AML-193 (cell line): ENCODE results near the gene CABYR.

Experiments used
- DNase-seq, 2 experiments: peaks; one replicate each; lab custom pipeline; 2025; lab: John Stamatoyannopoulos, UW

CABYR gene

DNA sequence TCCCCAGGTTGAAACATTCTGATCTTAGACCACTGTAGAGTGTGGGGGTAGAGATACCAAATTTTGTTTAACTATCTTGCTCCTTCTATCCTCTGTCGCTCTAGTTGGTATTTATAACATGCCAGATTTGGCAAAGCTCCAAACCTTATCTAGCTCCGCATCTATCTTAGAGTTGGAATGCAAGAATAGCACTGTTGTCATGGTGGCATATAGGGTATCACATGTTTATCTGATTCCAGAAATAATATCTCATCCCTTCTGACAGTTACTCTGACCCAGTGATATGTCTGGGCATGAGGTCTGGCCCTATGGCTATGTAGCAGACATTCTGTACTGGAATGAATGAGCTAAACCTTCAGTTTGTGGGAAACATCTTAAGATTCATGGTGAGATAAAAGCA lies 51.7 kb downstream of the CABYR start:
- no peak for DNase-seq

- no peak for DNase-seq
These were observed 56.6 kb downstream of the CABYR start for GRCh38 chr18:24195296-24196053.

- no peak for DNase-seq
These were observed 57.9 kb downstream of the CABYR start for GRCh38 chr18:24196764-24197163.

- no peak for DNase-seq
These were observed 58.5 kb downstream of the CABYR start for GRCh38 chr18:24197412-24197811.

DNA sequence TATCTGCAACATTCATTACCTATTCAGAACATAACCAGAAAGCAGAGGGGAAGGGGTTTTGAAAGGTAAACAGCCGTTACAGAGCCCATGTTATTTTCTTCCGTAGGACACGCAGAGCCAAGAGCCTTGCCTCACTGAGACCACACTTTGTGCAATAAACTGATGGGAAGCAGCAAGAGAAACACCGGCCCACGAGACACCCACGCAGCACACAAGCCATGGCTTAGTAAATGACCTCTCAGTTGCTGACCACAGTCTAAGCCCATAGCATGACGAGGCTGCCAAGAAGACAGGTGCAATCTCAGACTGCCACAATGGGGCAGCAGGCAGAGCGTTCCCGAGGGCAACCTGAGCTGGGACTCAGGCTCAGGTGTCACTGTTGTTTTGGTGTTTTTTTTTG lies 59.6 kb downstream of the CABYR start:
- DNase-seq: no peak

DNA sequence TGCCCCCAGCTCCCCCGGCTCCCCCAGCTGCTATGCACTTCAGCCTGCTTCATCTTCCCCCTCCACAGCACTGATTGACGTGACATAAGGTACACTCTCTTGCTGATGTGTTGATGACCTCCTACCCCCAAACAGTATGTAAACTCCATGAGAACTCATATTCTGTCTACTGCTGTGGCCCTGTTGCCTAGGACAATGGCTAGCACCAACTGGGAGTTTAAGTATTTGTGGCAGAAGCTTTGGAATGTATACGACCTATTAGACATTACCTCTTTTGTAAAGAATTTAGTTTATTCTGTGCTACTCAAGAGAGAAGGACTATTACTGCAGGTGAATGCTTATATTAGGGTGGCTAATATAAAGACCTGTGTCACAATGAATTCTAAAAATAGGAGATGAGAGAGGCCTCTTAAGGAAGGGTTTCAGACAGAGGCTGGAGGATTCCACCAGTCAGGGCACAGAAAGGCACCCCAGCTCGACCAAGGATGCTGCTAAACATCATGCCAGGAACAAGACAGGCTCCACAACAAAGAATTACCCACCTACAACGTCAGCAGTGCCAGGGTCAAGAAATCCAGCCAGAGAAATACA lies 60.6 kb downstream of the CABYR start:
- DNase-seq: no peak

- DNase-seq: no peak
These were observed 61.8 kb downstream of the CABYR start for GRCh38 chr18:24200494-24201290.

- DNase-seq: no peak
These were observed 63.1 kb downstream of the CABYR start for GRCh38 chr18:24201699-24202687.

DNA sequence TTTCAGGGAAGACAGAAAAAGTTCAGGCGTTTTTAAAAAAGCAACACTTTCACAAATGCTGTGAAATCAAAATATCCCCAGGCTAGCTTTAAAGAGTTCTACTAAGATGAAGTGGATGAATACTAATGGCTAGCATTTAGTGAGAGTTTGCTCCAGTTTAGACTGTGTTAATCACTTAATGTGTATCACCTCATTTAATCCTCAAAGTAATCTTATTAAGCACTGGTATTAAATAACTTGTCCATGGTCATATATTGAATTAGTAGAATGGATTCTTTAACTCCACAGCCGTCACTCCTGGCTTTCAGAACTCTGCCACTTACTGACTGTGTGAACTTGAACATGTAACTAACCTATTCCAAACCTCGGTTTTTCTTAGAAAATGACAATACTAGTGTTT lies 66.0 kb downstream of the CABYR start:
- DNase-seq: no peak

DNA sequence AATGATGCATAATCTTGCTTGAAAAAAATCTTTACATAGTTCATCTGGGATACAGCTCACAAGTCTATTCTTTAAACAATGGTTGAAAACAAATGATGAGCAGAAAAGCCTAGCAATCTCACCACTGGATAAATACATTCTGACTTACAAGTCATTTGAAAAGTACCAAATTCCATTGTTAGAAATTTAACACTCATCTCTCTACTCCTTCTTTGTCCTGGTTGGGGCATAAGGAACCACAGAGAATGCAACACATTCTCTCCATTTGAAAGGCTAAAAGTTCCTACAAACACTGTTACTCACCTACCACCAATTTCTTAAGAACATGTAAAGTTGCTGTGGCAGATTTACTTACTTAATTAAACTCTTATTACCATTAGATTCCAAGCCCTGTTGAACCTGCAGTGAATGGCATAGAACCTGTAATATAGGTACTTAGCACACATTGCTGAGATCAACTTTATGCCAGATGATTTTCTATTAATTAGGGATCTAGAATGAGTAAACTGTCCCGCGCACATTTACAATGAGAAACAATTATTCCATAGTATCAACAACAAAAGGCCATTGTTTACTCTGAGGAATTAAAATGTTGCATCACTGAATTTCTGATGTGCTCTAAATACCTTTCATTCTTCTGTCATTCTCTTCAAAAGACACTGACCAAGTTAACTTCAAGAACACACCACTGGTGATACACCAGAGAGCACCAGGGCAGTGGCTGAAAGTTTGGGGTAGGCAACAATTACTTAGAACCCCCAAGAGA lies 69.6 kb downstream of the CABYR start:
- no peak for DNase-seq

GRCh38 chr18:24209558-24209957 lies 70.7 kb downstream of the CABYR start:
- DNase-seq: no peak
